Osteoblast (primary cell): Measurements from ENCODE around the gene COPS4. TPM values are rescaled to one million over a fixed set of nuclear protein-coding genes. Genes with fewer than 3 reads are reported as not detected.
A peak's percentile ranks its signal among the peaks of the same experiment; 100 is the strongest.
"Not testable (repeated sequence)": the region's sequence is repeated elsewhere in the genome, so short reads cannot be mapped to it uniquely, and the experiment has no call there.

ENCODE experiments used
- DNase-seq: peaks from one replicate; pipeline ENCODE4 v3.0.0; 2011; ENCODE audit warnings: low spot score, mixed read lengths; ENCODE audit not compliant: insufficient read length; ENCODE audit errors: missing footprints
- H2AFZ ChIP-seq: 2 replicates; pipeline ENCODE4 v1.6.0; 2011; ENCODE audit warnings: mild to moderate bottlenecking, low read length
- H3K27ac ChIP-seq: 2 replicates; pipeline ENCODE4 v1.5.1; 2011; ENCODE audit warnings: mild to moderate bottlenecking, low read depth, low read length, moderate library complexity
- H3K27me3 ChIP-seq: 2 replicates; pipeline ENCODE4 v1.6.0; 2012; ENCODE audit warnings: mild to moderate bottlenecking, control low read depth, inconsistent platforms, low read length, moderate library complexity; ENCODE audit not compliant: insufficient read depth
- H3K36me3 ChIP-seq: 2 replicates; pipeline ENCODE4 v1.5.1; 2011; ENCODE audit warnings: mild to moderate bottlenecking, low read length, control low read depth, moderate library complexity; ENCODE audit not compliant: insufficient read depth
- H3K4me1 ChIP-seq: 2 replicates; pipeline ENCODE4 v1.5.1; 2011; ENCODE audit warnings: mild to moderate bottlenecking, low read length, control low read depth, moderate library complexity; ENCODE audit not compliant: insufficient read depth
- H3K4me2 ChIP-seq: 2 replicates; pipeline ENCODE4 v1.6.0; 2011; ENCODE audit warnings: mild to moderate bottlenecking, low read length; ENCODE audit not compliant: insufficient read depth
- H3K4me3 ChIP-seq: fragments of 200-600 bp; sonication (generic); 3 replicates; pipeline ENCODE4 v1.5.1; 2012; ENCODE audit warnings: mild to moderate bottlenecking, low read length, inconsistent platforms; ENCODE audit not compliant: insufficient read depth
- H3K79me2 ChIP-seq: 2 replicates; pipeline ENCODE4 v1.6.0; 2012; ENCODE audit warnings: mild to moderate bottlenecking, low read length, control low read depth, inconsistent platforms; ENCODE audit not compliant: insufficient read depth
- H3K9me3 ChIP-seq: 2 replicates; pipeline ENCODE4 v1.5.1; 2011; ENCODE audit warnings: low read depth, low read length, control low read depth
- H4K20me1 ChIP-seq: 2 replicates; pipeline ENCODE4 v1.6.0; 2012; ENCODE audit warnings: mild to moderate bottlenecking, low read length, control low read depth; ENCODE audit not compliant: insufficient read depth
- total RNA-seq: library from RNA; depleted of rRNA; stranded (reverse); fragments of >200 nt; gene quantifications from 2 replicates; pipeline ENCODE4 v1.2.3, GENCODE V29; 2012
- TF ChIP-seq, protein P1 (sequence below): IDR thresholded peaks from 2 replicates; pipeline ENCODE4 v1.5.1; 2011; ENCODE audit warnings: mild to moderate bottlenecking, low read depth, low read length, moderate library complexity; ENCODE audit errors: extremely low read depth

The COPS4 gene
- total RNA-seq, 1 donor, result 79.3 TPM

DNA sequence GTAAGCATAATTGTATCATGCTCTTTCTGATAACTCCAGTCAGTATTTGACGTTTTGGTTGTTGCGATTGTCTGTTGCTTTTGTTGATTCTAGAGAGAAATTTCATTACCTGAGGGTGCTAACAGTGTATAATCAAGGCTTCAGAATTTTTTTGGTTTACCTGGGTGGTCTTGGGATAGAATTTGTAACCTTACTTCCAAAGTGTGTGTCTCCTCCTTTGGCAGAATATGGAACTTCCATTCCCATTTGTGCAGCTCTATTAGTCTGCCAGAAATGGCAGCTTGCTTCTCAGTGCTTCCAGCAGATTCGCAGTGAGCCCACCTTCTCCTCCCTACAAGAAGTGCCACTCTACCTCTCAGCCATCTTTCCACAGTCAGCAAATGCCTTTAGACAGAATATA lies 5.3 kb downstream of the COPS4 start:
- Histone ChIP-seq H3K4me2 (no peak overlapping the region), H3K27ac (no peak overlapping the region), H4K20me1 (peaks cover 15% of the 10 kb centered on the region), H3K27me3 (no peaks in the 10 kb centered on the region), H2AFZ (no peak overlapping the region), H3K36me3 (no peaks in the 10 kb centered on the region), H3K79me2 (peaks cover 81% of the 10 kb centered on the region), H3K9me3 (no peaks in the 10 kb centered on the region), H3K4me1 (peaks cover 23% of the 10 kb centered on the region), H3K4me3 (no peak overlapping the region)
- no peak for DNase-seq
- TF ChIP-seq, protein P1, sequence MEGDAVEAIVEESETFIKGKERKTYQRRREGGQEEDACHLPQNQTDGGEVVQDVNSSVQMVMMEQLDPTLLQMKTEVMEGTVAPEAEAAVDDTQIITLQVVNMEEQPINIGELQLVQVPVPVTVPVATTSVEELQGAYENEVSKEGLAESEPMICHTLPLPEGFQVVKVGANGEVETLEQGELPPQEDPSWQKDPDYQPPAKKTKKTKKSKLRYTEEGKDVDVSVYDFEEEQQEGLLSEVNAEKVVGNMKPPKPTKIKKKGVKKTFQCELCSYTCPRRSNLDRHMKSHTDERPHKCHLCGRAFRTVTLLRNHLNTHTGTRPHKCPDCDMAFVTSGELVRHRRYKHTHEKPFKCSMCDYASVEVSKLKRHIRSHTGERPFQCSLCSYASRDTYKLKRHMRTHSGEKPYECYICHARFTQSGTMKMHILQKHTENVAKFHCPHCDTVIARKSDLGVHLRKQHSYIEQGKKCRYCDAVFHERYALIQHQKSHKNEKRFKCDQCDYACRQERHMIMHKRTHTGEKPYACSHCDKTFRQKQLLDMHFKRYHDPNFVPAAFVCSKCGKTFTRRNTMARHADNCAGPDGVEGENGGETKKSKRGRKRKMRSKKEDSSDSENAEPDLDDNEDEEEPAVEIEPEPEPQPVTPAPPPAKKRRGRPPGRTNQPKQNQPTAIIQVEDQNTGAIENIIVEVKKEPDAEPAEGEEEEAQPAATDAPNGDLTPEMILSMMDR, result no peak

DNA sequence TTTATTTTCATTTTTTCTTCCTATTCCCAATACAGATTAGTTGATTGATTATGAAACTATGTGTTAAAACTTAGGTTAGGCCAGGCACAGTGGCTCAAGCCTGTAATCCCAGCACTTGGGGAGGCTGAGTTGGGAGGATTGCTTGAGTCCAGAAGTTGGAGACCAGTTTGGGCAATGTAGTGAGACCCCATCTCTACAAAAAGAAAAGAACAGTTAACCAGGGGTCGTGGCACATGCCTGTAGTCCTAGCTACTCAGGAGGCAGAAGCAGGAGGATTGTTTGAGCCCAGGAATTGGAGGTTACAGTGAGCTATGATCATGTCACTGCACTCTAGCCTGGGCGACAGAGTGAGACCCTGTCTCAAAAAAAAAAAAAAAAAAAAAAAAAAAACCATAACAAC lies 8.2 kb downstream of the COPS4 start:
- not testable (repeated sequence) for H3K27me3 ChIP-seq, H3K9me3 ChIP-seq, DNase-seq, H3K4me2 ChIP-seq, H3K4me3 ChIP-seq, H4K20me1 ChIP-seq, H2AFZ ChIP-seq, H3K4me1 ChIP-seq, H3K36me3 ChIP-seq
- peaks cover 72% of the 10 kb centered on the region for H3K79me2 ChIP-seq
- H3K27ac ChIP-seq, result peak overlapping the region; percentile 27

DNA sequence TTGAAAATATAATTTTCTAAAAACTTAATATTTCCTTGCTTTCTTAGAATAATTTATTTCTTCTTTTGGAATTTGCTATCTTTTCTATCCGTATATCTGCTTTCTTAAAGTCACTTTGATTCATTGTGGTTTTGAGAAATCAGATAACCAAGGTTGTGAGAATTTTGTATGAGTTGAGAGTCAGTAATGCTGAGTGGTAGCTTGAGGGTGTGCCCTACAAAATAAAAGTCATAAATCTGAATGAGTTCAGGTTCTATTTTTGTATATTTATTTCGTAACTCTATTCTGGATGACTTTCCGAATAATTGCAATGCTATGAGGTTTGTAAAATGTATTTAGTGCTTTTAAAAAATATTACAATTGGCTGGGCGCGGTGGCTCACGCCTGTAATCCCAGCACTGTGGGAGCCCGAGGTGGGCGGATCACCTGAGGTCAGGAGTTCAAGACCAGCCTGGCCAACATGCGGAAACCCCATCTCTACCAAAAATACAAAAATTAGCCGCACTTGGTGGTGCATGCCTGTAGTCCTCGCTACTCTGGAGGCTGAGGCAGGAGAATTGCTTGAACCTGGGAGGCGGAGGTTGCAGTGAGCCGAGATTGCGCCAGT lies 8.9 kb downstream of the COPS4 start:
- Histone ChIP-seq H3K9me3 (no peaks in the 10 kb centered on the region), H3K36me3 (no peaks in the 10 kb centered on the region), H3K4me2 (peak overlapping the region; percentile 0), H3K4me3 (no peak overlapping the region), H3K4me1 (peaks cover 6% of the 10 kb centered on the region), H2AFZ (no peak overlapping the region), H3K27me3 (no peaks in the 10 kb centered on the region), H3K27ac (peak overlapping the region; percentile 42), H3K79me2 (peaks cover 64% of the 10 kb centered on the region), H4K20me1 (peaks cover 7% of the 10 kb centered on the region)
- peak; percentile 56 for DNase-seq
- TF ChIP-seq, protein P1, result no peak

DNA sequence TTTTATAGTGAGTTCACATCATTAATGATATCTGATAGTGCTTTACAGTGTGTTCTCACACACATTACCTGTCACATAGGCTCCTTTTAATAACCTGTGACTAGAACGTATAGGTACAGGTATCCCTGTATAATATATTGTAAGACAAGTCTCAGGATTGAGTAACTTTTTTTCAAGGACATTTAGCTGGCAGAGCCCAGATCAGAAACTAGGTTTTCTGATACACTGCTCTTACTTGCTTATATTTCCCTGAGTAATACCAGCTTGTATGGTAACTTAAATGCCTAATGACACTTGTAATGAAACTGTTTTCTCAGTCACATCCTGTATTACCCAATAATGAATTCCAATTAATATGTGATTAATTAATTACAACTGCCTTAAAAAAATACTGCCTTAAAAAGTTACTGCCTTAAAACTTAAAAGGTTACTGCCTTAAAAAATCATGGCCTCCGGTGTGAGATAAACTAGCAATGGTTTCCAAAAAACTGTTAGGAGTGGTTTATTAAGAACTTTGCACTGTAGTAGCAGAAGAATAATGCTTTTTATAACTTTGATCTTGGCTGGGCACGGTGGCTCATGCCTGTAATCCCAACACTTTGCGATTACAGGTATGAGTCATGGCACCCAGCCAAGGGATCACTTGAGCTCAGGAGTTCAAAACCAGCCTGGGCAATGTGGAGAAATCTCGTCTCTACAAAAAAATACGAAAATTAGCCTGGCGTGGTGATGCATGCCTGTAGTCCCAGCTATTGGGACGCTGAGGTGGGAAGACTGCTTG lies 11.9 kb downstream of the COPS4 start:
- H3K27ac ChIP-seq, result no peak overlapping the region
- TF ChIP-seq, protein P1, result no peak
- no peaks in the 10 kb centered on the region for H3K9me3 ChIP-seq
- peaks cover 7% of the 10 kb centered on the region for H4K20me1 ChIP-seq
- H3K36me3 ChIP-seq, result peaks cover 16% of the 10 kb centered on the region
- no peaks in the 10 kb centered on the region for H3K27me3 ChIP-seq
- no peak overlapping the region for H2AFZ ChIP-seq
- H3K4me3 ChIP-seq, result no peak overlapping the region
- no peak overlapping the region for H3K4me2 ChIP-seq
- H3K4me1 ChIP-seq, result peaks cover 6% of the 10 kb centered on the region
- H3K79me2 ChIP-seq, result peaks cover 39% of the 10 kb centered on the region
- no peak for DNase-seq

DNA sequence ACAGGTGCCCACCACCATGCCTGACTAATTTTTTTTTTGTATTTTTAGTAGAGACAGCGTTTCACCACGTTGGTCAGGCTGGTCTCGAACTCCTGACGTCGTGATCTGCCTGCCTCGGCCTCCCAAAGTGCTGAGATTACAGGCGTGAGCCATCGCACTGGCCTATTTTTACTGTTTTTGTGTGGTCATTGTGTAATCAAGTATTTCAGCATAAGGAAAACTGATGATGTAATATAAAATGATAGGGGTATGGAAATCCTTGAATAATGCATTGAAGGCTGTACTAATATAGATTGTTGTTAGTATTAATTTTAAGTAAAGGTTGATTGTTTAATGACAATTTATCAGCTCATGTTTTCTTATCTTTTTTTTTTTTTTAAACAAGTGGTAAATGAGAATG lies 13.8 kb downstream of the COPS4 start:
- not testable (repeated sequence) for H3K27ac ChIP-seq, H3K4me2 ChIP-seq, H2AFZ ChIP-seq, H3K4me1 ChIP-seq, H4K20me1 ChIP-seq, H3K9me3 ChIP-seq, H3K4me3 ChIP-seq, H3K27me3 ChIP-seq, DNase-seq
- Histone ChIP-seq H3K79me2 (peaks cover 27% of the 10 kb centered on the region), H3K36me3 (peaks cover 30% of the 10 kb centered on the region)
